Transverse colon (tissue), 1 donor: ENCODE data around the gene EME2.

Experiments used
- EP300 ChIP-seq: sonication (generic); formaldehyde crosslinking; IDR thresholded peaks from one replicate; pipeline ENCODE4 v1.6.1; 2017; ENCODE audit warnings: antibody characterized with exemption, low read depth
- POLR2A ChIP-seq: fragments of 450-650 bp; IDR thresholded peaks from one replicate; pipeline ENCODE4 v1.6.1; 2016; ENCODE audit warnings: antibody characterized with exemption, mild to moderate bottlenecking, moderate library complexity

- TF ChIP-seq EP300 (no peak), POLR2A (no peak)
Observed at GRCh38 chr16:1794908-1795666, 22.5 kb downstream of the EME2 start.
